WTC11 (cell line): ENCODE measurements around the gene GBF1.

Source experiments
- FOXJ3 ChIP-seq: sonication (generic); formaldehyde crosslinking; IDR thresholded peaks from 2 replicates; pipeline ENCODE4 v1.9.0; 2021; ENCODE audit warnings: missing genetic modification reagents, mild to moderate bottlenecking, borderline replicate concordance
- GABPB1 ChIP-seq: sonication (generic); formaldehyde crosslinking; IDR thresholded peaks from 2 replicates; pipeline ENCODE4 v1.8.1; 2023; ENCODE audit warnings: mild to moderate bottlenecking, missing genetic modification reagents
- JUN ChIP-seq: sonication (generic); formaldehyde crosslinking; IDR thresholded peaks from 2 replicates; pipeline ENCODE4 v1.8.0; 2023; ENCODE audit warnings: mild to moderate bottlenecking, missing genetic modification reagents
- RELA ChIP-seq: sonication (generic); formaldehyde crosslinking; IDR thresholded peaks from 2 replicates; pipeline ENCODE4 v1.8.1; 2022; ENCODE audit warnings: missing genetic modification reagents, mild to moderate bottlenecking, borderline replicate concordance
- TEAD4 ChIP-seq: sonication (generic); formaldehyde crosslinking; IDR thresholded peaks from 2 replicates; pipeline ENCODE4 v1.8.0; 2022; ENCODE audit warnings: mild to moderate bottlenecking, missing genetic modification reagents
- ZNF138 ChIP-seq: sonication (generic); formaldehyde crosslinking; conservative IDR thresholded peaks from 2 replicates; pipeline ENCODE4 v1.8.1; 2022; ENCODE audit warnings: mild to moderate bottlenecking, moderate library complexity, missing genetic modification reagents
- TF ChIP-seq, protein P1 (sequence below): fragments of 200-600 bp; IDR thresholded peaks from 2 replicates; pipeline ENCODE4 v1.8.0; 2022; ENCODE audit warnings: antibody characterized with exemption

DNA sequence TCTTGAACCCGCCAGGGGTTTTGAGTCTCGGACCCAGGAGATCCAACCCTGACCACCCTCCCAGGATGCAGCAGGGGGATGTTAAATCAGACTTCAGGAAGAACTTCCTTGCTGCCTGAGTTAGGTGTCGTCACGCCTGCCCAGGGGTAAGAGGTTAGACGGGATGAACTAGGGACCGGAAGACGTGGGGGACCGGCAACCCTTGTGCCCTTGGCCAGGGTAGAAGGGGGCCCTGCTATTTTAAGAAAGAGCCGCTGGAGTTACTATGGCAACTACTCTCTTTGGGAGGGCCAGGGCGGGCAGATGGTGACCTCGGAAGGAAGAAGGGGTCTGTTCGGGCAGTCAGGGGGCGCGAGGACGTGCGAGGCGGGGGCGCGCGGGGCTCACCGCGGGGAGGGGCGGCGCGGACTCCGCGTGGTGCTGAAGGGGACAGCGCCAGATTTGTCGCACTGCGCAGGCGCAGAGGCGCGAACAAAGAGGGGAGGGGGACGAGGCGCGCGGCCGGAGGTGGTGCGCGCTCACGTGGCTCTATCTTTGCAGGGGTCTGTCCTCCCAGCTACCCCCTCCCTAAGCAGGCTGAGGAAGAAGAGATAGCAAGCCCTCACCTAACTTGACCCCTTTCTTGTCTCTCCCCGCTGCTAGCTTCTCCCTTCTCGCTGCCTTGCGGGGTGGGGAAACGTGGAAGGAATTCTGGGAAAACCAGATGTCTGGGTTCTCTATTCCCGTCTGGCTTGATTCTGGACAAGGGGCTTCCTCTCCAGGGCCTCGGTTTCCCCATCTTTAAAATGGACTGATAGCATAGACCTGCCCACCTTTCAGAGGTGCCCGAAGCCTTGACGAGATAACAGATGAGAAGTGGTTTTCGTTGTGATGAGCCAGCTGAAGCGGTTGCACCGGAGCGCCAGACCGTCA lies 174.2 kb downstream of the GBF1 start:
- no peak for TF ChIP-seq ZNF138
- TF ChIP-seq, protein P1, sequence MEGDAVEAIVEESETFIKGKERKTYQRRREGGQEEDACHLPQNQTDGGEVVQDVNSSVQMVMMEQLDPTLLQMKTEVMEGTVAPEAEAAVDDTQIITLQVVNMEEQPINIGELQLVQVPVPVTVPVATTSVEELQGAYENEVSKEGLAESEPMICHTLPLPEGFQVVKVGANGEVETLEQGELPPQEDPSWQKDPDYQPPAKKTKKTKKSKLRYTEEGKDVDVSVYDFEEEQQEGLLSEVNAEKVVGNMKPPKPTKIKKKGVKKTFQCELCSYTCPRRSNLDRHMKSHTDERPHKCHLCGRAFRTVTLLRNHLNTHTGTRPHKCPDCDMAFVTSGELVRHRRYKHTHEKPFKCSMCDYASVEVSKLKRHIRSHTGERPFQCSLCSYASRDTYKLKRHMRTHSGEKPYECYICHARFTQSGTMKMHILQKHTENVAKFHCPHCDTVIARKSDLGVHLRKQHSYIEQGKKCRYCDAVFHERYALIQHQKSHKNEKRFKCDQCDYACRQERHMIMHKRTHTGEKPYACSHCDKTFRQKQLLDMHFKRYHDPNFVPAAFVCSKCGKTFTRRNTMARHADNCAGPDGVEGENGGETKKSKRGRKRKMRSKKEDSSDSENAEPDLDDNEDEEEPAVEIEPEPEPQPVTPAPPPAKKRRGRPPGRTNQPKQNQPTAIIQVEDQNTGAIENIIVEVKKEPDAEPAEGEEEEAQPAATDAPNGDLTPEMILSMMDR = no peak
- TF ChIP-seq FOXJ3 = no peak
- TF ChIP-seq GABPB1 = no peak
- no peak for TF ChIP-seq RELA (CRISPR knock-in tag)
- TF ChIP-seq JUN (CRISPR knock-in tag) = no peak
- no peak for TF ChIP-seq TEAD4
